Measurements from ENCODE around the gene VRK2.

DNA sequence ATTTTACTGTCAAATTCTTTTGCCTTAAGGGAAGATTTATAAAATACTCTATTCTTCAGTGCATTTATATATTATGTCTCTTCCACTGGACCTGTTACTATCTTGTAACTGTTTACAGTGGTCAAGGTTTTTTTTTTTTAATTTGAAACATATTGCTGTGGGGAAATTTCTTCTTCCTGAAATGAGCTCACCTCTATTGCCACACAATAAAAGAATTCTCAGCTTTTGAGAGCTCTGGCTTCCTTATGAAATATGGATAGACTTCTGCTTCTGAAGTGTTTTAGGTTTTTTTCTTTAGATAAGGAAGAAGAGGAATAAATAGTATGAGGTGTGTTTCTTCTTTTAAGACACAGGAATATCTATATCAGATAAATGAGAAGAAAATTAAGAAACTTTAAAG is 7.7 kb downstream of the VRK2 start:
- TF ChIP-seq, protein P1, sequence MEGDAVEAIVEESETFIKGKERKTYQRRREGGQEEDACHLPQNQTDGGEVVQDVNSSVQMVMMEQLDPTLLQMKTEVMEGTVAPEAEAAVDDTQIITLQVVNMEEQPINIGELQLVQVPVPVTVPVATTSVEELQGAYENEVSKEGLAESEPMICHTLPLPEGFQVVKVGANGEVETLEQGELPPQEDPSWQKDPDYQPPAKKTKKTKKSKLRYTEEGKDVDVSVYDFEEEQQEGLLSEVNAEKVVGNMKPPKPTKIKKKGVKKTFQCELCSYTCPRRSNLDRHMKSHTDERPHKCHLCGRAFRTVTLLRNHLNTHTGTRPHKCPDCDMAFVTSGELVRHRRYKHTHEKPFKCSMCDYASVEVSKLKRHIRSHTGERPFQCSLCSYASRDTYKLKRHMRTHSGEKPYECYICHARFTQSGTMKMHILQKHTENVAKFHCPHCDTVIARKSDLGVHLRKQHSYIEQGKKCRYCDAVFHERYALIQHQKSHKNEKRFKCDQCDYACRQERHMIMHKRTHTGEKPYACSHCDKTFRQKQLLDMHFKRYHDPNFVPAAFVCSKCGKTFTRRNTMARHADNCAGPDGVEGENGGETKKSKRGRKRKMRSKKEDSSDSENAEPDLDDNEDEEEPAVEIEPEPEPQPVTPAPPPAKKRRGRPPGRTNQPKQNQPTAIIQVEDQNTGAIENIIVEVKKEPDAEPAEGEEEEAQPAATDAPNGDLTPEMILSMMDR (IDR thresholded peaks at IDR 0.05), result no peak
- TF ChIP-seq EP300 (IDR thresholded peaks at IDR 0.05), result no peak
